Cortex of kidney (tissue), 1 donor: ENCODE results near the gene OR5B21.

ENCODE experiments used
- DNase-seq: peaks from one replicate; lab custom pipeline; 2025; lab: John Stamatoyannopoulos, UW

Gene OR5B21

GRCh38 chr11:58493676-58494075, 14.2 kb downstream of the OR5B21 start:
- no peak for DNase-seq

DNA sequence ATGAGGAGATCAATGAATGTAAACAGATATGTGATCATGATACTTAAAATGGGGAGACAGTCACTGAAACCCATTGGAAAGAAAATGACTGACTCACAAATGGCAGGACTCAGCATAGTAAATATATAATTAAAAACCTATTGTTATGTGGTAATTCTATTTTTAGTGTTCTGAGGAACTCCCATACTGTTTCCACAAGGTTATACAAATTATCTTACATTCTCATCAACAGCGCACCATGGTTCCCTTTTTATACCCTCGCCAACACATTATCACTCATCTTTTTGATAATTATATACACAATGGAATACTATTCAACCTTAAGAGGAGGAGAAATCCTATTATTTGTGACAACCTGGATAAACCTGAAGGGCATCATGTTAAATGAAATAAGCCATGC, 17.1 kb downstream of the OR5B21 start:
- no peak for DNase-seq

DNA sequence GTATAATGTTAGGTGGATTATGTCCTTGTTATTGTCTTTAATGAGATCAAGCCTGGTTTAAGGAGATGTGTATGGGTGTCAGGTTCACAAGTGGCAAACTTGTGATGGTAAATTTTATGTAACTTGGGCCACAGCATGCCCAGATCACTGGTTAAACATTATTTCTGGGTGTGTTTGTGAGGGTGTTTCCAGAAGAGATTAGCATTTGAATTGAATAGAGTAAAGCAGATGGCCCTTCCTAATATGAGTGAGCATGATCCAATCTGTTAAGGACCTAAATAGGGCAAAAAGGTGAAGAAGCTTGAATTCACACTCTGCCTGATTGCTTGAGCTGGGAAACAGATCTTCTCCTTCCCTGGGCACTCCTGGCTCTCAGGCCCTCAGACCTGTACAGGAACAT, 20.7 kb downstream of the OR5B21 start:
- no peak for DNase-seq

- DNase-seq = no peak
Observed at GRCh38 chr11:58485961-58486360, 21.9 kb downstream of the OR5B21 start.

- DNase-seq = no peak
Observed at GRCh38 chr11:58471892-58472291, 36.0 kb downstream of the OR5B21 start.

- no peak for DNase-seq
Observed at GRCh38 chr11:58466293-58466692, 41.6 kb downstream of the OR5B21 start.

GRCh38 chr11:58465690-58466089, 42.2 kb downstream of the OR5B21 start:
- no peak for DNase-seq
